ENCODE measurements around the gene EMILIN2.

DNA sequence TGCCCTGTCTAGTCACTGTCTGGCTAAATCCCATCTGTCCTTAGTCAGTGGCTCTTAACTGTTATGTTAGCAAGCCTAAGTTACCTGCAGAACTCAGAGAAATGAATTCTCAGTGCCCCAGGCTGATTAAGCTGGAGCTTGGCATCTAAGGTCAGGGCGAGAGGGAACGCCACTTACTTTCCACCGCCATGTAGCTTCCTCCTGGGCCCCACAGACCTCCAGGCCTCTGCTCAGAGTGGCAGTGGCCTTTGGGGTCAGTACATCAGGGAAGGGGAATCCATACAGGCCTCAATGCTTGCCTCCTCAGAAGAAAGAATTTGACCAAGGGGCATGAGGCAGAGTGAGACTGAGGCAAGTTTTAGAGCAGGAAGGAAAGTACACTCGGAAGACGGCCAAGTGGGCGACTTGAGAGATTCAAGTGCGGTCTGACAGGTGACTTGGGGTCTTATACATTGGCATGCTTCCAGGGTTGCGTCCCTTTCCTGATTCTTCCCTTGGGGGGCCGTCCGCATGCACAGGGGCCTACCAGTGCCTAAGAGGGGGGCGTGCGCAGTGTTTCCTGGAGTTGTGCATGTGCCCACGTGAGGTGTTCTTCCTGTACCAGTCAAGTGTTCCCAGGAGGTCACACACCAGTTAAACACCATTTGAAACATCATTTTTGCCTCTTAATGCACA, 64.1 kb downstream of the EMILIN2 start:
- TF ChIP-seq GATA3 (IDR thresholded peaks at IDR 0.05; ENCODE audit: low read depth, low read length) (no peak), GATA2 (IDR thresholded peaks at IDR 0.05; ENCODE audit: low read depth, low read length) (no peak)
